Gastroesophageal sphincter (tissue), 3 donors: Measurements from ENCODE around the gene COX5B.
"Not testable (repeated sequence)": the region's sequence is repeated elsewhere in the genome, so short reads cannot be mapped to it uniquely, and the experiment has no call there.

ENCODE experiments used
- POLR2A ChIP-seq, 2 donors: fragments of 450-650 bp; IDR thresholded peaks; one replicate each; pipeline ENCODE4 v1.6.1; 2017; ENCODE audit warnings: antibody characterized with exemption in 2 of 2, mild to moderate bottlenecking in 2 of 2, moderate library complexity in 1 of 2
- POLR2AphosphoS5 ChIP-seq: sonication (generic); formaldehyde crosslinking; IDR thresholded peaks from one replicate; pipeline ENCODE4 v1.6.1; 2017; ENCODE audit warnings: antibody characterized with exemption
- TF ChIP-seq, protein P1 (sequence below), 4 experiments: fragments of 200-600 bp in 2 of 4; fragments of 450-650 bp in 2 of 4; sonication (generic) in 1 of 4; IDR thresholded peaks; one replicate each; pipeline ENCODE4 v1.5.1; 2017 to 2019; ENCODE audit warnings: antibody characterized with exemption in 4 of 4, mild to moderate bottlenecking in 2 of 4, moderate library complexity in 2 of 4

DNA sequence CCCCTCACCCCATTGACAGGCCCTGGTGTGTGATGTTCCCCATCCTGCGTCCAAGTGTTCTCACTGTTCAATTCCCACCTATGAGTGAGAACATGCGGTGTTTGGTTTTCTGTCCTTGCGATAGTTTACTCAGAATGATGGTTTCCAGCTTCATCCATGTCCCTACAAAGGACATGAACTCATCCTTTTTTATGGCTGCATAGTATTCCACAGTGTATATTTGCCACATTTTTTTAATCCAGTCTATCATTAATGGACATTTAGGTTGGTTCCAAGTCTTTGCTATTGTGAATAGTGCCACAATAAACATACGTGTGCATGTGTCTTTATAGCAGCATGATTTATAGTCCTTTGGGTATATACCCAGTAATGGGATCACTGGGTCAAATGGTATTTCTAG lies 49.7 kb upstream of the COX5B start:
- TF ChIP-seq, protein P1, sequence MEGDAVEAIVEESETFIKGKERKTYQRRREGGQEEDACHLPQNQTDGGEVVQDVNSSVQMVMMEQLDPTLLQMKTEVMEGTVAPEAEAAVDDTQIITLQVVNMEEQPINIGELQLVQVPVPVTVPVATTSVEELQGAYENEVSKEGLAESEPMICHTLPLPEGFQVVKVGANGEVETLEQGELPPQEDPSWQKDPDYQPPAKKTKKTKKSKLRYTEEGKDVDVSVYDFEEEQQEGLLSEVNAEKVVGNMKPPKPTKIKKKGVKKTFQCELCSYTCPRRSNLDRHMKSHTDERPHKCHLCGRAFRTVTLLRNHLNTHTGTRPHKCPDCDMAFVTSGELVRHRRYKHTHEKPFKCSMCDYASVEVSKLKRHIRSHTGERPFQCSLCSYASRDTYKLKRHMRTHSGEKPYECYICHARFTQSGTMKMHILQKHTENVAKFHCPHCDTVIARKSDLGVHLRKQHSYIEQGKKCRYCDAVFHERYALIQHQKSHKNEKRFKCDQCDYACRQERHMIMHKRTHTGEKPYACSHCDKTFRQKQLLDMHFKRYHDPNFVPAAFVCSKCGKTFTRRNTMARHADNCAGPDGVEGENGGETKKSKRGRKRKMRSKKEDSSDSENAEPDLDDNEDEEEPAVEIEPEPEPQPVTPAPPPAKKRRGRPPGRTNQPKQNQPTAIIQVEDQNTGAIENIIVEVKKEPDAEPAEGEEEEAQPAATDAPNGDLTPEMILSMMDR (IDR thresholded peaks at IDR 0.05): not testable (repeated sequence)
- not testable (repeated sequence) for TF ChIP-seq POLR2A (IDR thresholded peaks at IDR 0.05); POLR2AphosphoS5
